ENCODE results near the gene TTC6. TPM values are rescaled to one million over a fixed set of nuclear protein-coding genes. Genes with fewer than 3 reads are reported as not detected.

Gene TTC6
- total RNA-seq, 1 experiment from 2014 or later: 5.2 TPM

DNA sequence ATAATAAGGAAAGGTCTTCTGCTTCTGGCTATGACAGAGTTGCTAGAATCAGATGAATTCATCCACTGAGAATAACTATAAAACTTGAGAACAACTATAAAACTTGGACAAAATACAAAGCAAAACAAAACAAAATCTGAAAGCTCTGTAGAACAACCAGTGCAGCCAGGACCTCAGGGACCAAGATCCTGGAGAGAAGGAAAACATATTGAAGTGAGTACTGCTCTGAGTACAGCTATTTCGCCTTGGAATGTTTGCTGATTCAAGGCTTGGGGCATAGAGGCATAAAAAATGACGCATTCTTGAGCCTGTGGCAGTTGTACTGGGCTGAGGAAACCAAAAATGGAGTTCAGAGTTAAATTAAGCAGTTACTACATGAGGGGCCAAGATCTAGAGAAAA, 22.1 kb upstream of the TTC6 start:
- BruUV-seq (replicated peaks): no TSS peak
- intact Hi-C loops (cut with micrococcal nuclease; ENCODE audit: unreplicated experiment): no loop called here
- CTCF ChIA-PET: interaction anchor here (0.6 kb wide), 1 partner anchor 14 kb away, joined by 3 read pairs; no protein-coding TSS in a partner anchor

DNA sequence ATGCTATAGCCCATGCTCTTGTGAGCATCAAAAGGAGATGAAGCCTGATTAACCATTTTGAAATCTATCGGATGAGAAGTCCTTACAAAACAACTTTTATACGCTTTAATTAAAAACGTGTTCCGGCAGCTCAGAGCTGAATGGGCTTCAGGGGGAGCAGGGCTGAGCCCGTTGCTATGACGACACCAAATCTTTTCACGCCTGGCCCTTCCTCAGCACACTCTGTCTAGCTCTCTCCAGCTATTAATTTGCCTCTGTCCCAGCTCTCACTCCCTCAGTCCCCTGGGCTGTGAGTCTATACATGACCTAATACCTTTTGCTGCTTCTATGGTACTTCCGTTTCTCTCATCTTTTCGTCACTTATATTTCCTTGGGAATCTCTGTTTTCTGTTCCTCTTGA, 16.2 kb upstream of the TTC6 start:
- TF ChIP-seq, protein P1, sequence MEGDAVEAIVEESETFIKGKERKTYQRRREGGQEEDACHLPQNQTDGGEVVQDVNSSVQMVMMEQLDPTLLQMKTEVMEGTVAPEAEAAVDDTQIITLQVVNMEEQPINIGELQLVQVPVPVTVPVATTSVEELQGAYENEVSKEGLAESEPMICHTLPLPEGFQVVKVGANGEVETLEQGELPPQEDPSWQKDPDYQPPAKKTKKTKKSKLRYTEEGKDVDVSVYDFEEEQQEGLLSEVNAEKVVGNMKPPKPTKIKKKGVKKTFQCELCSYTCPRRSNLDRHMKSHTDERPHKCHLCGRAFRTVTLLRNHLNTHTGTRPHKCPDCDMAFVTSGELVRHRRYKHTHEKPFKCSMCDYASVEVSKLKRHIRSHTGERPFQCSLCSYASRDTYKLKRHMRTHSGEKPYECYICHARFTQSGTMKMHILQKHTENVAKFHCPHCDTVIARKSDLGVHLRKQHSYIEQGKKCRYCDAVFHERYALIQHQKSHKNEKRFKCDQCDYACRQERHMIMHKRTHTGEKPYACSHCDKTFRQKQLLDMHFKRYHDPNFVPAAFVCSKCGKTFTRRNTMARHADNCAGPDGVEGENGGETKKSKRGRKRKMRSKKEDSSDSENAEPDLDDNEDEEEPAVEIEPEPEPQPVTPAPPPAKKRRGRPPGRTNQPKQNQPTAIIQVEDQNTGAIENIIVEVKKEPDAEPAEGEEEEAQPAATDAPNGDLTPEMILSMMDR (conservative IDR thresholded peaks at IDR 0.05): no peak
- TF ChIP-seq EZH2 (IDR thresholded peaks at IDR 0.05; ENCODE audit: low read depth): no peak
- CTCF ChIA-PET: no interaction called here
- Histone ChIP-seq H3K4me2 (peak overlapping the region; percentile 62), H3F3A (ENCODE audit: insufficient read depth, low read depth) (peaks cover 25% of the 10 kb centered on the region), H3K9me2 (ENCODE audit: insufficient read depth) (no peaks in the 10 kb centered on the region), H3K4me1 (replicated peaks; ENCODE audit: insufficient read depth) (peaks cover 48% of the 10 kb centered on the region), H4K20me1 (ENCODE audit: insufficient read depth) (no peaks in the 10 kb centered on the region), H3K4me3 (0 out of 2 replicates have a peak overlapping the region, but pooled peaks have one; percentile 1), H3K36me3 (ENCODE audit: low read depth) (no peaks in the 10 kb centered on the region), H3K27me3 (ENCODE audit: insufficient read depth, low read depth) (no peaks in the 10 kb centered on the region), H3K79me2 (ENCODE audit: low read depth) (0 out of 2 replicates have a peak, but pooled peaks cover 8% of the 10 kb centered on the region), H3K9me3 (ENCODE audit: insufficient read depth, low read depth) (no peaks in the 10 kb centered on the region), H3K27ac (peak overlapping the region; percentile 94), H2AFZ (no peak overlapping the region)
- no peak for DNase-seq
- no TSS peak for BruUV-seq (replicated peaks)
- POLR2A ChIA-PET (ENCODE audit: unreplicated experiment): no interaction called here
- intact Hi-C loops (cut with micrococcal nuclease; ENCODE audit: unreplicated experiment): no loop called here

More for the DNA sequence above, 22.1 kb upstream of the TTC6 start:
- Histone ChIP-seq H3K4me3 (no peak overlapping the region), H3F3A (ENCODE audit: insufficient read depth, low read depth) (no peaks in the 10 kb centered on the region), H2AFZ (no peak overlapping the region), H3K27me3 (ENCODE audit: insufficient read depth, low read depth) (no peaks in the 10 kb centered on the region), H3K9me2 (ENCODE audit: insufficient read depth) (no peaks in the 10 kb centered on the region), H4K20me1 (ENCODE audit: insufficient read depth) (no peaks in the 10 kb centered on the region), H3K4me1 (replicated peaks; ENCODE audit: insufficient read depth) (peaks cover 7% of the 10 kb centered on the region), H3K79me2 (ENCODE audit: low read depth) (no peaks in the 10 kb centered on the region), H3K36me3 (ENCODE audit: low read depth) (no peaks in the 10 kb centered on the region), H3K27ac (no peak overlapping the region), H3K9me3 (ENCODE audit: insufficient read depth, low read depth) (no peaks in the 10 kb centered on the region), H3K4me2 (no peak overlapping the region)
- POLR2A ChIA-PET (ENCODE audit: unreplicated experiment): interaction anchor here (0.7 kb wide), 1 partner anchor 145 kb away, joined by 6 read pairs; no protein-coding TSS in a partner anchor
- no peak for DNase-seq
- TF ChIP-seq, protein P1 (conservative IDR thresholded peaks at IDR 0.05): no peak
- TF ChIP-seq EZH2 (IDR thresholded peaks at IDR 0.05; ENCODE audit: low read depth): no peak

DNA sequence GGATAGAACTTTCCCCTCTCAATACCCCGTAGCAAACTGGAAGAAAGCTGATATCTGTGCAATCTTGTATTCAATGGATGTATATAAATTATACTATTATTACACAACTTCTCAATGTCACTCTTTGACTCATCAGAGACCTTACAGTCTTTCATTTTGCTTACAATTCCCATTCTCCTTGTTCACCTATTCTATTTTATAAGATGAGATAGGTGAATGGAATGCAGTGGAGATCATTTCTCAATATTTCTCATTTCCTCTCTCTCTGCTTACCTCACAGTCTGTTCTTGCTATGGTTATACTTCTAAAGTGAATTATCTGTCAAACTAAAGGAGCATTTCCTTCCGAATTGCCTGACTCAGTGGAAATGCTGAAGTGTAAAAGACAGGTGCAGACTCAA, 15.3 kb upstream of the TTC6 start:
- Histone ChIP-seq H3F3A (ENCODE audit: insufficient read depth, low read depth) (peaks cover 25% of the 10 kb centered on the region), H3K9me3 (ENCODE audit: insufficient read depth, low read depth) (no peaks in the 10 kb centered on the region), H4K20me1 (ENCODE audit: insufficient read depth) (no peaks in the 10 kb centered on the region), H3K4me1 (replicated peaks; ENCODE audit: insufficient read depth) (peaks cover 48% of the 10 kb centered on the region), H2AFZ (no peak overlapping the region), H3K27me3 (ENCODE audit: insufficient read depth, low read depth) (no peaks in the 10 kb centered on the region), H3K4me2 (peak overlapping the region; percentile 62), H3K79me2 (ENCODE audit: low read depth) (0 out of 2 replicates have a peak, but pooled peaks cover 12% of the 10 kb centered on the region), H3K27ac (peak overlapping the region; percentile 94), H3K4me3 (peak overlapping the region; percentile 1; the same call in 1 of the 2 replicates), H3K36me3 (ENCODE audit: low read depth) (no peaks in the 10 kb centered on the region), H3K9me2 (ENCODE audit: insufficient read depth) (no peaks in the 10 kb centered on the region)
- ChIA-PET CTCF (interaction anchor here (1.1 kb wide), 1 partner anchor 16 kb away, joined by 3 read pairs; no protein-coding TSS in a partner anchor), POLR2A (ENCODE audit: unreplicated experiment) (interaction anchor here (0.6 kb wide), 2 partner anchors 20 to 462 kb away, joined by 3 read pairs; no protein-coding TSS in a partner anchor)
- peak in 1 of 2 experiments; percentile 93 for DNase-seq
- no peak for TF ChIP-seq EZH2 (IDR thresholded peaks at IDR 0.05; ENCODE audit: low read depth)
- TF ChIP-seq, protein P1 (conservative IDR thresholded peaks at IDR 0.05): no peak
- intact Hi-C loops (cut with micrococcal nuclease; ENCODE audit: unreplicated experiment): loop anchor here (1.0 kb wide), 1 partner anchor 13 kb away; no protein-coding TSS in a partner anchor
- BruUV-seq (replicated peaks): no TSS peak

Measured in PC-9 (cell line).